Medulla oblongata (tissue), 1 donor: ENCODE data around the gene EVI5L.
A peak's percentile ranks its signal among the peaks of the same experiment; 100 is the strongest.
"Not testable (repeated sequence)": the region's sequence is repeated elsewhere in the genome, so short reads cannot be mapped to it uniquely, and the experiment has no call there.

Experiments used
- DNase-seq: peaks from one replicate; pipeline ENCODE4 v3.0.0-alpha.2; 2015; ENCODE audit errors: extremely low spot score

The EVI5L gene

GRCh38 chr19:7846155-7846646 lies 16.2 kb downstream of the EVI5L start:
- DNase-seq: no peak

- no peak for DNase-seq
These were observed 17.6 kb downstream of the EVI5L start for GRCh38 chr19:7847664-7848063.

DNA sequence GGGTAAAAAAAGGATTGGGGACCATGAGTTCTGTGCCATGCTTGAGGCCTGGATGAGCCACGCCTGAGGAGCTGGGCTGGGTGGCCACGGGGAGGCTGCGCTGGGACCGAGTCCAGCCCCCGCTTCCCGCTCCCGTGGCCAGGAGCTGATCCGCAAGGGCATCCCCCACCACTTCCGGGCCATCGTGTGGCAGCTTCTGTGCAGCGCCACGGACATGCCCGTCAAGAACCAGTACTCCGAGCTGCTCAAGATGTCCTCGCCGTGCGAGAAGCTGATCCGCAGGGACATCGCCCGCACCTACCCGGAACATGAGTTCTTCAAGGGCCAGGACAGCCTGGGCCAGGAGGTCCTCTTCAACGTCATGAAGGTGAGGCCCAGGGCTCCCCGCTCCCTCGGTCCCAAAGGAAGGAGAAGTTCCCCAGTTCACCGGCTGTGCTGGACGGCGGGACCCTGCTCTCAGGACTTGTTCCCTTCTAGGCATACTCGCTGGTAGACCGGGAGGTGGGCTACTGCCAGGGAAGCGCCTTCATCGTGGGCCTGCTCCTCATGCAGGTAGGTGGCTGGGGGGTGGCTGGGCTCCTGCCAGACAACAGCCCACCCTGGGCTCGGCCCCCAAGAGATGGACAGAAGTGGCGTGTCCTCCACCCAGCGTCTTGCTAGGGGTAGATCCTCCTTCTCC lies 18.9 kb downstream of the EVI5L start:
- DNase-seq: no peak

DNA sequence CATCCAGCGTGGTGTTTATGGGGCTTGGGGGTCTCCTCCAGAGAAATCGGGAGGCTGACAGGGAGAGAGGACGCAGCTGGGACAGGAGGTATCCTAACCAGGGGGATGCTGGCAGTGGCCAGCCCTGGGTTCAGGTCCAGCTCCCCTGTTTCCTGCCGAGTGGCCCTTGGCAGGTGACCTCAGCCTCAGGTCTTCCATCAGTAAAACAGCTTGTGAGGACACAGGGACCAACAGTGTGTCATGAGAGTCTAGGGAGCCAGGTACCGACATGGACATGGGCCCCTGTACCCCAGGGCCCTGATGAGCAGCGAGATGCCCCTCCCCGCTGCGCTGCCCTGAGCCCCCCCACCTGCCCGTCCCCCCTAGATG lies 19.6 kb downstream of the EVI5L start:
- DNase-seq: no peak

DNA sequence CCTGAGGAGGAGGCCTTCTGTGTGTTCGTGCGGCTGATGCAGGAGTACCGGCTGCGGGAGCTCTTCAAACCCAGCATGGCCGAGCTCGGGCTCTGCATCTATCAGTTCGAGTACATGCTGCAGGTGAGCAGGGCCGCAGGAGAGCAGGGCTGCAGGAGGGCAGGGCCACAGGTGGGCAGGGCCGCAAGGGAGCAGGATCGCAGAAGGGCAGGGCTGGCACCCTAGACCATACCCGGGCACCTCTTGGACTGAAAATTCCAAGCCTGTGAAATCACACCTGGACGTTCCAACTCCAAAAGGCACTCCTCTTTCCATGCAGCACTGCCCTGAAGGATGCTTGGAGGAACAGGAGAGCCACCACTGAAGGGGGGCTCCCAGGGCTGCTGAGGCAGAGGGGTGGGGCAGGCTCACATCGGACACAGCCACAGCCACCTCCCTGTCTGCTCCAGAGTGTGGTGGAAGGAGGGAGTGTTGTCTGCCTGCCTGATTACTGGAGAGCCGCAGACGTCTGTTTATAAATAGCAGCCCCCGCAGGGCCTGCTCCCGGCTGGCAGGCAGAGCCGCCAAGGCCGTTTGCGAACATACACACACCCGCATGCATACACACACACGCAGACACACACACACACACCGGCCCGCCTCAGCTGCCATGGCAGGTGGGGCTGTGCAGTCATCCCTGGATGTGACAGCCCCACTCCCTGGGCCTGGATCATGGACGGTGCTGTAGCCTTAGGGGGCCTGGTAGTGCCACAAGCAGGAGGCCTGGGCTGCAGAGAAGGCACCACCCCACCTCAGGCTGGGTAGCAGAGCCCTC lies 20.2 kb downstream of the EVI5L start:
- no peak for DNase-seq

- no peak for DNase-seq
These were observed 21.1 kb downstream of the EVI5L start for GRCh38 chr19:7850945-7851622.

DNA sequence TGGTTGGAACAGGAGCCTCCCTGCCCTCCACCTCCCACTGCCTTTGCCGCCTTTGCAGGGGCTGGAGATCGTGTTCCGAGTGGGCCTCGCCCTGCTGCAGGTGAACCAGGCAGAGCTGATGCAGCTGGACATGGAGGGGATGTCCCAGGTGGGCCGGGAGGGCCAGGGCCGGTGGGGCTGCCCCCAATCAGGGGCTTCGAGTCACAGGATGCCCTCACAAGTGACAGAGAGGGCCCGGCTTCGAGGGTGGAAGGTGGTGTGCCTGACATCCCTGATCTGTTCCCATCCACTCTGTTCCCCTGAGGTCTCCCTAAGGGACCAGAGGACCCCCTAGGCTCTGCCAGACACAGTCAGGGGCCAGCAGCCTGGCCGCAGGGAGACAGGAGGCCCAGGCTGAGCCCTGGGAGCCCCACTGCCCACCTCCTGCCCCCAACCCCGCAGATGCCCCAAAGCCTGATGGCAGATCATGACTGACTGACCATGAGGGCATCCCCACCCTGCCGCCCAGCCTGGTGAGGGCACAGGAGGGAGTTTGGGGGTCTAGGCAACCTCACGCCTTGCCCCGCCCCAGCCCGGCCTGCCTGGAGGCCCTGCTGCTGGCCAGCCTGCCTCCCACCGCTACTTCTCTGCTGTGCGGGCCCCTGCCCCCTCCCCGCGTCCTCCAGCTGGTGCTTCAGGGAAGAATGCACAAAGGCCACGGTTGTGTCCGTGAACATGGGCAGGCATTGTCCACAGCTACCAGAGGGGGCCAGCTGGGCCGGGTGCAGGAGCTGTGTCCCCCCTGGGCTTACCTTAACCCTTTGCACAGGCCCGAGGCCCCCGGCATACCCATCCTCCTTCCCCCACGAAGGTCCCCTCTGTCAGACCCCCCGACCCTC lies 21.8 kb downstream of the EVI5L start:
- peak; percentile 94 for DNase-seq

DNA sequence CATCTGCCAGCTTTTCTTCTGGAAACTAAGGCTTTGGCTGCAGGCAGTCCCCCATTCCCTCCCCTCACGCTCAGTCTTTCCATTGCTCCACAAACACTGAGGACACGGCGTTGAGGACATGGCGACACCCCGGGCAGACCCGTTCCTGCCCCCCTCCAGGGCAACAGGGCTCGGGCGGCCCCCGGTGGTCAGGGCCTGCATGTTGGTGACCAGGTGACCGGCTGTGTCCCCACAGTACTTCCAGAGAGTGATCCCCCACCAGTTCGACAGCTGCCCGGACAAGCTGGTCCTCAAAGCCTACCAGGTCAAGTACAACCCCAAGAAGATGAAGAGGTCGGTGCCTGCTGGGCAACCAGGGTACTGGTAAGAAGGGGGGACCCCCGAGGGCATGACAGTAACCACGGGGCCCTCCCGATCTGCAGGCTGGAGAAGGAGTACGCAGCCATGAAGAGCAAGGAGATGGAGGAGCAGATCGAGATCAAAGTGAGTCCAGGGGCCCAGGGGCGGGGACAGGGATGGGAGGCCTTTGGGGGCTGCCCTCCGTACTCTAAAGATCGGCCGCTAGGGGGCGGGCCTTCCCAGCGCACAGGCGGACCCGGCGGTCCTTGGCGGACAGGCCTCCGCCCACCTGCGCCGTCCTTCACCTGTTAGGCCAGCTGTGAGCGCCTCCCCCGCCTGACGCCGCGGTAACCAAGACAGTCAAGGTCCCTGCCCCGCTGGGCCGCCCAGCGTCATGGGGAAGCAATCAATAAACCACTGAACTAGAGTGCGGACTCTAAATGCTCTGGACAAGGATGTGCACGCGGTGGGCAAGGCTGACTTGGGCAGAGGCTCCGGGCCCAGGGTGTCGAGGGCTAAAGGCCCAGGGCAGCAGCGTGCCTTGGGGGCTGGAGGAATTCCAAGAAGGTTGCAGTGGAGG lies 23.1 kb downstream of the EVI5L start:
- peak; percentile 73 for DNase-seq

GRCh38 chr19:7853770-7854128 lies 23.7 kb downstream of the EVI5L start:
- no peak for DNase-seq

GRCh38 chr19:7855426-7856108 lies 25.5 kb downstream of the EVI5L start:
- no peak for DNase-seq

- no peak for DNase-seq
These were observed 26.1 kb downstream of the EVI5L start for GRCh38 chr19:7856109-7856591.

DNA sequence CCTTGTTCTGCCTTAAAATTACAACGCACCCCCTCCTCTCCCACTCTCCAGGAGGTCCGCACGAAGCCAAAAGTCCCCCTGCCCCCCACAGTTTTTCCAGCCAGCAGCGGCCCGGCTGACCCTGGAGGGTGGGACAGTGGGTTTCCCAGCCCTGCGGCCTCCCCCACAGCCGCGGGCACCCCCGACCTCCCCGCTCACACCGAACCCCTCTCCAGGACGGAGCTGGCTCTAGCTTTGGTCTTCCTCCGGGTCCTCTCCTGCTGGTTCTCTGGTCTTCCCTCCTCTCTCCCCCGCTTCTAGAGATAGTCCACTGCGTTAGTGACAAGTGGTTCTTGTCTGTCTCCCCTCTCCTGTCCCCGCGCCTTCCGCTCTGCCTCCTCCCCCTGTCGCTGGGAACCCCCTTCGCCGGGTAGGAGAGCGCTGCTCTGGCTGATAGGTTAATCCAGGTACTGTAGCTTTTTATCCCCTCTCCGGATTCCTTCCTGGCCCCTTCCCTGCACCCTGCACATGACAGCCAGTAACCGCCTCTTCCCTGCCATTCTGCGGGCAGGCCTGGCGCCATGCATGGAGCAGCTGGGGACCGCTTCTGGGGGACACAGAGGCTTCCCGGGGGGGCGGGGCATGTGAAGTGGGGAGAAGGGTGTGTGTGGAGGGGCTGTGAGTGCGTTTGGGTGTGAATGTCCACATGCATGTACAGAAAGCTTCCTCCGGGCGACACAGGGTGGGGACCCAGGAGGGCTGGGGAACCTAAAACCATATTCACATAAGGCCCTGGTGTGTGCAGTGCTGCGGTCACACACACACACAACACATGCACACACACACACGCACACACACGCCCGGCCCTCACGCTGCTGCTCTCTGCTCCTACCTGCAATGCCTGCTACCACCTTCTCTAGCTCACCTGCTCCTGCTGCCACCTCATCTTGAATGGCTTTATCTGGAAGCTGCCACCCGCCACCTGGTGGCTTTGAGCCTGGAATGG lies 27.0 kb downstream of the EVI5L start:
- DNase-seq: no peak

GRCh38 chr19:7857727-7858108 lies 27.7 kb downstream of the EVI5L start:
- no peak for DNase-seq

DNA sequence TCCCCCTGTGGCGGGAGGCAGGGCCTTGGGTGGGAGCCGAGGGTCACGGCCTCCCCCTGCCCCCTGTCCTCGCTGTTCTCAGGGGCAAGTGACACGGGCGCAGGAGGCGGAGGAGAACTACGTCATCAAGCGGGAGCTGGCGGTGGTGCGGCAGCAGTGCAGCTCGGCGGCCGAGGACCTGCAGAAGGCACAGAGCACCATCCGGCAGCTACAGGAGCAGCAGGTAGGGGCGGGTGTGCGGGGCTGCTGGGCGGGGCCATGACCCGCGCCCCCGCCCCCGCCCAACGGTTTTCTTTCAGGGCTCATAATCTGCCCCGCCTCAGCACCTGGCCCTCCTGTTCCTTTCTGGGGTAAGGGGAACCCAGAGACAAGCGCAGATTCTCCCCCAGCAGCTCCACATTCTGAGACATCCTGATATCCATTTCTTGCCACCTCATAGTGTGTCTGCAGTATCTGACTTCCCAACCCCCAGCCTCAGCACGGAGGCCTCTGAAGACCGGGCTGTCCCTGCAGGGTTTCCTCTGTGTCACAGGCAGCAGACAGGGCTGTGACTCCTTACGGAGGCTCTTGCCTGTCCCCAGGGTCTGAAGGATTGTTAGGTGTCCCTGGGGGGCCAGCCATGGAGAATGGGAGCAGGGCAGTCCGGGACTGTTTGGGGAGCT lies 28.2 kb downstream of the EVI5L start:
- no peak for DNase-seq

DNA sequence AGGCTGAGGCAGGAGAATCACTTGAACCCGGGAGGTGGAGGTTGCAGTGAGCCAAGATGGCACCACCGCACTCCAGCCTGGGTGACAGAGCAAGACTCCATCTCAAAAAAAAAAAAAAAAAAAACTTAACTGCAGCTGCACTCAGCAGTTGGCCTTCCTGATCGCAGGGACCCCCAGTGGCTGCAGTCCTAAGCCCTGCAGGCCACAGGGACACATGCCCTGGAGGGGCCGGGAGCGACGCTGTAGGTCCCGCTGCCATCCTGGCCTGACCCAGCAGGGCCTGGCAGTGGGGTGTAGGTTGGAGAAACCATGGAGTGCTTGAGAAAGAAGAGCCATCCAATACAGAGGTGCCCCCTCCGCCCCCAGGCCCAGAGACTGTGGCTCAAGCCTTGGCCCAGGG lies 29.1 kb downstream of the EVI5L start:
- not testable (repeated sequence) for DNase-seq

DNA sequence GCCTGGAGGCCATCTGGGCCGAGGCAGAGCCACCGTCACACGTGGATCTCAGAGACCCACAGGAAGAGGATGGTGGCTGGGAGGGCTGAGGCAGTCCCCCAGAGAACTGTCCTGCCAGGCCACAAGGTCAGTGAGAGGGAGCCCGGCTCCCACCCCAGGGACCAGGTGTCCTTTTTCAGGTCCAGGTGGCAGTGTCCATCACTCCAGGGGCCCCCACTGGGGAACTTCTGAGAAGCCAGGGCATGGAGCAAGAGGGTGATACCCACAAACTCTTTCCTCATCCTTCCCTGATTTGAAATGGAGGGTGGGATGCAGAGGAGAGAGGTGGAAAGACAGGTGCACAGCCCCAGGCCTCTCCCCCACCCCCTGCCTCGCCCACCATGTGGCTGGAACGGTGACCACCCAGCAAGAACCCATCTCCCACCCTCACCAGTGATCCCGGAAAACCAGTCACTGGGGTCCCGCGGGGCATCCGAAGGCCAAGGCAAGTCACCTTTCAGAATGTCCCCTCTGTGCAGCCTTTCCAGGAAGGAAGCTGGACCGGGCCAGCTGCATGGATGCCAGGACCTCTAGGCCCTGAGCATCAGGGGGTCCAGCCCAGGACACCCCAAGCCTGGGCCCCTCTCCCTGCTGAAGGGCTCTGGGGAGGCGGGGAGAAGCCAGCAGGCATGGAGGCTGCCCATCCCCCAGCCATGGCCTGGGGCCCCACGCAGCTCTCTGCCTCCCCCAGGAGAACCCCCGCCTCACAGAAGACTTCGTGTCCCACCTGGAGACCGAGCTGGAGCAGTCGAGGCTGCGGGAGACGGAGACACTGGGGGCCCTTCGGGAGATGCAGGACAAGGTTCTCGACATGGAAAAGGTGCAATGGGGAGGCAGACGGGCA lies 30.1 kb downstream of the EVI5L start:
- no peak for DNase-seq
